Vagina (tissue), 2 donors: ENCODE measurements around the gene ATP11A. TPM values are rescaled to one million over a fixed set of nuclear protein-coding genes. Genes with fewer than 3 reads are reported as not detected.

Experiments used
- DNase-seq, 2 donors: peaks; one replicate each; pipeline ENCODE4 v3.0.0-alpha.2; 2017; ENCODE audit errors: extremely low spot score in 2 of 2
- H3K27ac ChIP-seq: fragments of 200-600 bp; sonication (generic); one replicate; pipeline ENCODE4 v1.5.1; 2019
- H3K27me3 ChIP-seq: fragments of 200-600 bp; sonication (generic); one replicate; pipeline ENCODE4 v1.5.1; 2019
- H3K36me3 ChIP-seq, 2 donors: fragments of 200-600 bp; sonication (generic); one replicate each; pipeline ENCODE4 v1.5.1; 2017 to 2019
- H3K4me1 ChIP-seq: fragments of 200-600 bp; sonication (generic); one replicate; pipeline ENCODE4 v1.5.1; 2019
- H3K4me3 ChIP-seq, 2 donors: fragments of 200-600 bp; sonication (generic); 1 replicate in 1 of 2; 2 replicates in 1 of 2; pipeline ENCODE4 v1.5.1; 2016 to 2019
- H3K9me3 ChIP-seq: fragments of 200-600 bp; sonication (generic); one replicate; pipeline ENCODE4 v1.5.1; 2019
- POLR2A ChIP-seq, 2 donors: fragments of 450-650 bp; IDR thresholded peaks; one replicate each; pipeline ENCODE4 v1.6.1; 2017; ENCODE audit warnings: antibody characterized with exemption in 2 of 2, mild to moderate bottlenecking in 2 of 2, moderate library complexity in 2 of 2
- POLR2AphosphoS5 ChIP-seq, 2 donors: sonication (generic); formaldehyde crosslinking; IDR thresholded peaks; one replicate each; pipeline ENCODE4 v1.9.0; 2017; ENCODE audit warnings: antibody characterized with exemption in 2 of 2, mild to moderate bottlenecking in 2 of 2, low read depth in 1 of 2; ENCODE audit not compliant: insufficient read depth in 1 of 2
- intact Hi-C: fragments of 100-400 bp; cut with DNase I; formaldehyde crosslinking; loops from one replicate; pipeline ENCODE4 v1.15.1; 2023
- total RNA-seq: library from RNA; depleted of rRNA; stranded (reverse); fragments of >200 nt; gene quantifications from one replicate; pipeline ENCODE4 v1.2.3, GENCODE V29; 2016
- TF ChIP-seq, protein P1 (sequence below), 3 experiments: fragments of 450-650 bp in 2 of 3; fragments of 200-600 bp in 1 of 3; sonication (generic) in 1 of 3; IDR thresholded peaks; one replicate each; pipeline ENCODE4 v1.5.1; 2017 to 2019; ENCODE audit warnings: antibody characterized with exemption in 3 of 3, mild to moderate bottlenecking in 2 of 3, moderate library complexity in 2 of 3

Gene ATP11A
- total RNA-seq, 1 donor from 2014 or later: 33.4 TPM

DNA sequence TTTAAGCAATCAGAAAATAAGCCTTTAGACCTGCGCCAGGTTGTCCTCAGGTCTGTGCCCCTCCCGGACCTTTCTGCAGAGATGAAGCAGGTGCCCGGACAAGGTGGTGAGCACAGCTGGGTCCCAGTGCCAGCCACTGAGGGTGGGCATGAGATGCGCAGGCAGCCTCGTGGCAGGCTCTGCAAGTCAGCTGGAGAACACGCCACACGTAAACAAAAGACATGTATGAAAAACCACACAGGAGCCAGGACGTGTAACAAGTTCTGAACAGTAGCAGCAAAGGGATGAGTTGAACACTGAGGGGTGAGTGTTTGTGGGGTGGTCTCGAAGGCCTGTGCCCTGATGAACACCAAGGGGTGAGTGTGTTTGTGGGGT, 210.4 kb downstream of the ATP11A start:
- H3K27me3 ChIP-seq: no peaks in the 10 kb centered on the region

DNA sequence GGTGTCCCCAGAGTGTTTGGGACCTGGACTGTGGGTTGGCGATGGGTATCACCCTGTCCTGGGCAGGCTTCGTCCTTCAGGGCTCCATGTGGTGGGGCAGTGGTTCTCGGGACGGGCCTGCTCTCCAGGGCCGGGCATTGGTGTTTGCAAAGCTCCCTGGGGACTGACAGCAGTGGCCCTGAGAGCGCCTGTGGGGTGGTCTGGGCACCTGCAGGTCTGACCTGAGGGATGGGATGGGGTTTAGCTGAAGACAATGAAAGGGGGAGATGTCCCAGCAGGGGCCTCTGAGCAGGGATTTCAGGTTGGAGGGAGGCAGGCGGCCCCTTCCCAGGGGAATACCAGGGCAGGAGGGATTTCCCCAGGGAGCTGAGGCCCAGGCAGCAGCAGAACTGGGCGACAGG, 210.9 kb downstream of the ATP11A start:
- Histone ChIP-seq H3K4me3 (no peak overlapping the region), H3K27me3 (no peaks in the 10 kb centered on the region), H3K4me1 (peaks cover 1% of the 10 kb centered on the region), H3K9me3 (no peaks in the 10 kb centered on the region), H3K36me3 (no peaks in the 10 kb centered on the region), H3K27ac (no peak overlapping the region)
- no peak for DNase-seq
- intact Hi-C loops: no loop called here
- TF ChIP-seq POLR2A (IDR thresholded peaks at IDR 0.05) (no peak), POLR2AphosphoS5 (IDR thresholded peaks at IDR 0.05; ENCODE audit: insufficient read depth in 1 of 2, low read depth in 1 of 2) (no peak)
- TF ChIP-seq, protein P1, sequence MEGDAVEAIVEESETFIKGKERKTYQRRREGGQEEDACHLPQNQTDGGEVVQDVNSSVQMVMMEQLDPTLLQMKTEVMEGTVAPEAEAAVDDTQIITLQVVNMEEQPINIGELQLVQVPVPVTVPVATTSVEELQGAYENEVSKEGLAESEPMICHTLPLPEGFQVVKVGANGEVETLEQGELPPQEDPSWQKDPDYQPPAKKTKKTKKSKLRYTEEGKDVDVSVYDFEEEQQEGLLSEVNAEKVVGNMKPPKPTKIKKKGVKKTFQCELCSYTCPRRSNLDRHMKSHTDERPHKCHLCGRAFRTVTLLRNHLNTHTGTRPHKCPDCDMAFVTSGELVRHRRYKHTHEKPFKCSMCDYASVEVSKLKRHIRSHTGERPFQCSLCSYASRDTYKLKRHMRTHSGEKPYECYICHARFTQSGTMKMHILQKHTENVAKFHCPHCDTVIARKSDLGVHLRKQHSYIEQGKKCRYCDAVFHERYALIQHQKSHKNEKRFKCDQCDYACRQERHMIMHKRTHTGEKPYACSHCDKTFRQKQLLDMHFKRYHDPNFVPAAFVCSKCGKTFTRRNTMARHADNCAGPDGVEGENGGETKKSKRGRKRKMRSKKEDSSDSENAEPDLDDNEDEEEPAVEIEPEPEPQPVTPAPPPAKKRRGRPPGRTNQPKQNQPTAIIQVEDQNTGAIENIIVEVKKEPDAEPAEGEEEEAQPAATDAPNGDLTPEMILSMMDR (IDR thresholded peaks at IDR 0.05): no peak

More for the DNA sequence above, 210.4 kb downstream of the ATP11A start:
- TF ChIP-seq, protein P1 (IDR thresholded peaks at IDR 0.05): no peak
- Histone ChIP-seq H3K4me1 (peaks cover 6% of the 10 kb centered on the region), H3K36me3 (no peaks in the 10 kb centered on the region), H3K9me3 (no peaks in the 10 kb centered on the region), H3K27ac (no peak overlapping the region), H3K4me3 (no peak overlapping the region)
- intact Hi-C loops: no loop called here
- no peak for DNase-seq

DNA sequence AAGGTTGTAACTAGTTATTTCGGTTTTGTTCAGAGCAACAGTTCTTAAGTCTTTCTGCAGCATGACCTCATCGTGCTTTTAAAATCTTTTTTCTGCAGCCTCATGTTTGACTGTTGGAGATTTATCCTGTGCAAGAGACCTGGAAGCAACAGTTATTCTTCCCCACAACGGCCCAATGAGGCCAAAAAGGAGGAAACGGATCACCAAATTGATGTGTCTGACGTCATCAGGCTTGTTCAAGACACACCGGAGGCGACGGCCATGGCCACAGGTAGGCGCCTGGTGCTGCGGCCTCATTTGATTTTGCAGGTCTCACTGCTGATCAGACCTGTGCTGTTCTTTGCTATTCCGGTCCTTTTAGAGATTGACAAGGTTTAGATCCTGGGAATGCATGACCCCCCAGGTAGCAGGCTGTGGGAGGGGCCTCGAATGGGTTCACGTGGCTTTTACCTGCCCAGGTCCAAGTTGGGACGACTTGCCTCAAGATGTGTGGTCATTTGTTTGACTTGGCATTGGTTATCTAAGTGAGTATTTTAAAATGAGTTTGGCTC, 212.3 kb downstream of the ATP11A start:
- no peaks in the 10 kb centered on the region for H3K27me3 ChIP-seq
- no peak overlapping the region for H3K4me3 ChIP-seq
- no peak for DNase-seq
- H3K9me3 ChIP-seq: no peaks in the 10 kb centered on the region
- TF ChIP-seq POLR2A (IDR thresholded peaks at IDR 0.05) (no peak), POLR2AphosphoS5 (IDR thresholded peaks at IDR 0.05; ENCODE audit: insufficient read depth in 1 of 2, low read depth in 1 of 2) (no peak)
- TF ChIP-seq, protein P1 (IDR thresholded peaks at IDR 0.05): no peak
- H3K36me3 ChIP-seq: no peaks in the 10 kb centered on the region
- H3K4me1 ChIP-seq: no peaks in the 10 kb centered on the region
- no peak overlapping the region for H3K27ac ChIP-seq
- intact Hi-C loops: no loop called here

DNA sequence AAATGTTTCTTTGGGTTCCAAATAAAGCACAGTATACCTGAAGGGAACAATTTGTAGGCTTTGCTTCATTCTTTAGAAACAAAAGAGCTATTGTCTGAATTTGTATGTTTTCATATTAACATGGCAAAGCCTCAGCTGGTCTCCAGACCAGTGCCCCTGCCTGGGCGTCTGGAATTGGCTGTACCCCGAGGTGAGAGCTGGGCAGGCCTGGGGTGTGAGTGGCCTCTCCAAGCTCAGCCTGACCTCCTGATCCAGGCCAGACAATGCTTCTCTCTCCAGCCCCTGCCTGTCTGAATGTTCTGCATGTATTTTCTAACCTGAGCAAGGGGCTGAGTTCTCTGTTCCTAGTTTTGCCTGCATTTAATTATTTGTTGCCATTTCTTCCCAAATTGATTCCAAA, 212.8 kb downstream of the ATP11A start:
- no peak for DNase-seq
- intact Hi-C loops: no loop called here

DNA sequence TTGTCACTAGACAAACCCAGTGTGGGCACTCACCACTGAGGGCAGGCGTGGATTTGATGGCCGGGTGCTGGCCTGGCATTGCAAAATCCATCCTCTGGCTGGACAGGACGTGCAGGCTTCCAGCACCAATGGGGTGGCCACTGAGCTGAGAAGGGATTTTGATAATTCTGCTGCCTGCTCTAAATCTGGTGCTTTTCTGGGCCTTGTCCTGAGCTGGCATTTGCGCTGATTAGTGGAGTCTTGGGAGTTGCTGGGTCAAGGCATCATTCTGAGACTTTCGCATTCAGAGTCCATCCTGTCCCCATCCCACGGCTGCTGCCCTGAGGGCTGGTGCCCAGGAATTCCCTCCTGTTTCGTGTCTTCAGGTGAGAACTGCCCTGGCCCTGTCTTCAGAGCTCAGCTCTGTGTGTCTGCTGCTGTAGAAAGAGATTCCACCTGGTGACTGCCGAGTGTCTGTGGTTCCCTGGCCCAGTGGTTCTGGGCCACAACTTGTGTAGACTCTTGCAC, 213.3 kb downstream of the ATP11A start:
- intact Hi-C loops: no loop called here
- Histone ChIP-seq H3K9me3 (no peaks in the 10 kb centered on the region), H3K27me3 (no peaks in the 10 kb centered on the region), H3K4me3 (no peak overlapping the region), H3K36me3 (no peaks in the 10 kb centered on the region), H3K4me1 (no peaks in the 10 kb centered on the region), H3K27ac (no peak overlapping the region)
- TF ChIP-seq, protein P1 (IDR thresholded peaks at IDR 0.05): no peak
- no peak for TF ChIP-seq POLR2AphosphoS5 (IDR thresholded peaks at IDR 0.05; ENCODE audit: insufficient read depth in 1 of 2, low read depth in 1 of 2)
- no peak for TF ChIP-seq POLR2A (IDR thresholded peaks at IDR 0.05)
- no peak for DNase-seq

More for the DNA sequence above, 212.8 kb downstream of the ATP11A start:
- no peaks in the 10 kb centered on the region for H3K27me3 ChIP-seq
- H3K27ac ChIP-seq: no peak overlapping the region
- no peak overlapping the region for H3K4me3 ChIP-seq
- H3K9me3 ChIP-seq: no peaks in the 10 kb centered on the region
- H3K36me3 ChIP-seq: no peaks in the 10 kb centered on the region
- TF ChIP-seq POLR2AphosphoS5 (IDR thresholded peaks at IDR 0.05; ENCODE audit: insufficient read depth in 1 of 2, low read depth in 1 of 2): no peak
- TF ChIP-seq, protein P1 (IDR thresholded peaks at IDR 0.05): no peak
- TF ChIP-seq POLR2A (IDR thresholded peaks at IDR 0.05): no peak
- H3K4me1 ChIP-seq: no peaks in the 10 kb centered on the region
